Measurements from ENCODE around the gene LSMEM2.

The LSMEM2 gene

GRCh38 chr3:50324351-50325112 is 45.6 kb downstream of the LSMEM2 start:
- DNase-seq: no peak

- DNase-seq: no peak
These were observed 46.2 kb downstream of the LSMEM2 start for GRCh38 chr3:50325113-50325480.

DNA sequence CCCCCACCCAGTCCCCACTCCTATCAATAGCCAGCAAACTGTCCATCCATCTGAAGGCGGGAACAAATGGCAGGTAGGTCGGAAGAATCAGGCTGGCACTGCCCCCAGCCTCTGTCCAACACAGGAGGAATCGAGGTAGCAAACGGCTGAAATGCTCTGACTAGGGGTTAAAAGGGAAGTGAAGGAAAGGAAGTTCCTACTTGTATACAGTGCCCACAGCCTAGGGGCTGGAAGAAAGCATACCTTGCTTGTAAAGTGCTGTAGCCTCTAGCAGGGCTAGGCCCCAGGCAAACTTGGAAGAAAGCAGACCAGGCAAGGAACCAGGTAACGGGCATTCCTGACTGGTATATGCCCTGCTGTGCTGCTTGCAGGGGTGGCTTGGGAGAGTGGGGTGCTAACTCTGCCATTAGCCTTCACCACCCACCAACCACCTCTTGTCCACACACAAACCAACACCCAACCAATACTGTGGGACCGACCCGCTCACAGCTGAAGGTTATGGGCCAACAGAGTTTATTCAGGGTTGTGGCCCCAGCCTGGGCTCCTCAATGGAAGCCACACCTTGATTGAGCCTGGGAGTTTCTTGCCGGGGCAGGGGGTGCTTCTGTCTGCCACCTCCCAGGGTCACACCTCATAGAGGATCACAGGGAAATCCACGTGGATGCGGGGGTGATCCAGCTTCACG is 46.8 kb downstream of the LSMEM2 start:
- no peak for DNase-seq

DNA sequence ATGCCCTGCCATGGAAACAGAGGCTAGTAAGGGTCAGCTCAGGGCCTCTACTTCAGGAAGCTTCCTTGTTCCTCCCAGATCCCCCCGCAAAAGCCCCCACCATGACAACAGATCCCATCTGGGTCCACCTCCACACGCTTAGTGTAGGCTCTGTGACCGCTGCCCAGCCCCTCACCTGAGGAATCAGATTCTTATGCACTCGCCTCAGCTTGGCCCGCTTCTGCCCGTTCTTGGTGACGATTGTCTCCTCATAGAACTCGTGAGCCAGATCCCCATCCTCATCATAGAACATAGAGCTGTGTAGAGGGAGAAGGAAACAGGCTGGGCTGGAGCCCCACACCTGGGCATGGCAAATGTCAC is 47.3 kb downstream of the LSMEM2 start:
- DNase-seq: no peak

DNA sequence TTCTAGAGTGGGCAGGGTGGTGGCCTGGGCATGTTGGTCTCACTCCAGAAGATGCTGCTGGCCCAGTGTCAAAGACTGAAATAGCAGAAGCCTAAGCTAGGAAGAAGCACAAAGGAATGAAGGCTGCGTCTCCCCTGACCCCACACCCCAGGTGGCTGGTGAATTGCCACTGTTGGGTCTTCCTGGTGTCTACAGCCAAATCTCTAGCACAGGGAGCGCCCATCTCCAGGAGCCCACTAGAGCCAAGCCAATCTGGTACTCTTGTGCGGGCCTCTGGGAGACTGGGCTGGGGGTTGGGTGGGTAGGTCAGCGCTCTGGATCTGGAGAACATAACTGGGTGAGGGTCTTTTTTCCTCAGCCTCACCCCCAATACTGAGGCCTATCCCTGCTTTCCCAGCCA is 48.2 kb downstream of the LSMEM2 start:
- DNase-seq: no peak

DNA sequence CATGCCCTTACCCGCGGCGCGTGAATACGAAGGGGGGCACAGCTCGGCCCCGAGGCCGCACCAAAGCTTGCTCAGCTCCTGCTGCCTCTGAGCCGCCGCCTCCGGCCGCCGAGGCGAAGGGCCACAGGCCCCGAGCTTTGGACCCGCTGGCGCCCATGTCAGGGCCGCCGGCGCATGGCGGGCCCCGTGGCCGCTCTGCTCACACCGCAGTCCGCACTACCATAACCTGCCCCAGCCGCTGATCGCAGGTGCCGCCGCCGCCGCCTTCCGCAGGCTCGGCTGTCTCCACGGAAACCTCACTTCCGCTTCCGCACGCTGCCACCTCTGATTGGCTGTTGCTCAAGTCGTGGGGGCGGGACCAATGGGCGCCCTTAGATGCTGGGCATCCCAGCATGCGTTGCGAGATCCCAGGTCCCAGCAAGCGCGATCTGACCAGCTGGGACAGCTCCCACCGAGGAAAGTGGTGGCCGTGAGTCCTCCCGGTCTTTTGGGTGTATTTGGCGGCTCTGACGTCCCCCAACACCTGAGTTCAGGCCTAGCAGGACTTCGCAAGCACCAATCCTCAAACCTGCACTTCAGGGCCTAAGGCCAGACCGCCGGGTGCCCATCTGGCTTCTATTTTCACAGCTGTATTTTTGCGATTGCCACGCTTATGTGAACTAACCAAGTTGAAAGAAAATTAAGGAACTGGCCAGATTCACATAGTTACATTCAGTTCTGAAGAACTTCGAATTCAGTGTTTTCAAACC is 49.2 kb downstream of the LSMEM2 start, which contains the start of gene TUSC2:
TUSC2 (minus strand) TSS at position 281 of the 749 bp plus-strand sequence; CDS start at position 157, 124 bp downstream.
- DNase-seq: peak; percentile 76

DNA sequence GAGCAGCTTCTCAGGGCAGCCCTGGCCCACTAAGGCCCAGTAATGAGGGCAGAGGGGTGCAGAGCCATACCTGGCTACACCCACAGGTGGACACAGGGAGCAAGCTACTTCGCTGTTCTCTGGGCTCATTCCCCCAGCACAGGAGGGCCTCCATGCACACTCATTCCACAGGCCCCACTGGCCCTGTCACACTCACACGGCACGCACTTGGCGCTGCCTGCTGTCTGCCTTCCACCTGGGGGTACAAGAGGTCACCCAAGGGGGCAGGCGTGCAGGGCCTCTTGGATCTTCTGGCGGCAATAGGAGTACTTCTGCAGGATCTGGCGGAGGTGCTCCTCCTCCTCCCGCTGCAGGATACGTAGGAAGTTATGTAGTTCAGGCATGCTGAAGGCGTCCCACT is 51.4 kb downstream of the LSMEM2 start:
- no peak for DNase-seq

DNA sequence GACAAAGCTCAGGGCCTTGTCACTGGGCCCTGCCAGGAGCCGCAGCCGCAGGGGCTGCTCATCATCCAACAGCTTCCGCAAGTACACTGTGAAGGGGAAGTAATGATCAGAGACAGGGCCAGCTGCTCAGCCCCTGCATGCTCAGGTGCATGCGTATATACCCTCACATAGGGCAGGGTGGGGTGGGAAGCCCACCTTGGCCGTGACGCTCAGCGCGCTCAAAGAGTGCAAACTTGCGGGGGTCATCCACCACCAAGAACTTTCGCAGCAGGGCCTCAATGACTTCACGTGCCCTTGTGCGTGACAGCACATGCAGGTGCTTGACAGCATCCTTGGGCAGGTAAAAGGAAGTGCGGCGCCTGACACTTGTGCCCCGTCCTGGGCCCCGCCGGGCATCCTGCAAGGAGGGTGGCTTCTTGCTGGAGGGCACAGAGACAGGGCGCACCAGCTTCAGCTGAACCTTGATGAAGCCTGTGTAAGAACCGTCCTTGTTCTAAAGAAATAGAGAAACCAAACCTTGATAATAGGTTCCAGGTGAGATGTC is 52.5 kb downstream of the LSMEM2 start:
- DNase-seq: no peak

- no peak for DNase-seq
These were observed 54.9 kb downstream of the LSMEM2 start for GRCh38 chr3:50333744-50334328.

GRCh38 chr3:50334339-50335075 is 55.6 kb downstream of the LSMEM2 start:
- no peak for DNase-seq

DNA sequence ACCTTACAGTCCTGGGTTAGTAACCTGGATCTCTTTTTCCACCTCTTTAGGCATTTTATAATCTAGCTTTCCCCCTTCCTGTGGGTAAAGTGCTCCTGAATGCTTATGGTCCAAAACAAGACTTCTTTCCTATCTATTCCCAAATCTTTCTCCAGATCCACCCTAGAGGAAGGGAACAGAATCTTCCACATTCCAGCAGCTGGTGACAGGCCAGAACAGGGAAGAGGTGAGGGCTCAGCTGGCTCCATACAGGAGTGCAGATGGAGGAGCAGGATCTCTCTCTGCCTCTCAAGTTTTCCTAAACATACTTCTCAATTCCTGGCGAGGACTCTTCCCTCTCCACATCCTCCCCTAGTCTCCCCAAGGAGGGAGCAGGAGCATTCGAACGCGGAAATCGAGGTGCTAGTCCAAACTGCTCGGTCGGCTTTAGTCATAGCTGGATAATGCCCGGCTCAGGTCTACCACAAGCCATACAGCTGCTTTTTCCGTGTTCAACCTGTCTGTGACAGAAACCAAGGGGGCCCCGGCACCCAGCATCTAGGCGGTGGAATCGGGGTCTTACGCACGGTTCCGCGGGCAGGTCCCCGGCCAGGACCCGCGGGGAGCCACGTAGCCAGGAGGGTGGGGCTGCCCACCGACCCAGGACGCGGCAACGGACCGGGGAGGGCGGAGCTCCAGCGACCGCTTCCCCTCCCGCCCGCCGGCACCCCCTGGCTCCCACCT is 57.7 kb downstream of the LSMEM2 start:
- no peak for DNase-seq

DNA sequence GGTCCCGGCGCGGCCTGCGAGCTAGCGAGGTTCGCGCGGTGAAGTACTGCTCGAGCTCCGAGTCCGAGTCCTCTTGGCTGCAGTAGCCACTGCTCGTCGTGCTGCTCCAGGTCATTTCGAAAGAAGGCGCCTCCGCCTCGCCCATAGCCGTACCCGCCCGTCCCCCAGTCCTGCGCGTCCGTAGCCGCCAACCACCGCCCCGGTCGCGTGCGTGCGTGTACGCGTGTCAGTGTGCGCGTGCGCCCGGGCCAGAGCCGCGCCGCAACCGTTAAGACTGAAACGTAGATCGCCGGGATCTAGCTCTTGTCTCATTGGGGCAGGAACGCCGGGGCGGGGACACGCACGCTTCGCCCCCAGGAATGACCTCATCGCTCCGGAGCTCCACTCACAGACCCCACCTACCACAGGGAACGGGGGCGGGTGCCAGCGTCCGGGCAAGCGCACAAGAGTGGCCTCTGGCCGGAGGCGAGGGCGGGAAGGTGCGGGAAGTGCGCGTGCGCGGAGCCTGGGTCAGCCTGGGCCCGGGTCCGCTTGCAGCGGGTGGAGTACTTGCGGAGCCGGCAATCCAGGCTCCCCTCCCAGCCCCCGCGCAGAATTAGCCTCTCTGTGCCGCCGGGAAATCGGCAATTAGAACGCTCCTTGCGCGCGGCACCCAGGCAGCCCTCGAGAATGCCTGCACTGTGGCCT is 58.4 kb downstream of the LSMEM2 start:
- peak; percentile 94 for DNase-seq

All from SHP77 treated with DMSO at 0.1 percent for 48 hours (cell line).